Activated CD4-positive, alpha-beta T cell treated with anti-CD3 and anti-CD28 coated beads, Interleukin-2, amount 50 U/mL, for 4 hours (primary cell): ENCODE data around the gene PPARA.
"Not testable (repeated sequence)": the region's sequence is repeated elsewhere in the genome, so short reads cannot be mapped to it uniquely, and the experiment has no call there.

Experiments
- DNase-seq, 2 experiments: peaks; one replicate each; pipeline ENCODE4 v3.0.0-alpha.2; 2020

The PPARA gene

GRCh38 chr22:46250783-46251125, 100.4 kb downstream of the PPARA start:
- DNase-seq = no peak

- no peak for DNase-seq
These were observed 100.9 kb downstream of the PPARA start for GRCh38 chr22:46251266-46251665.

GRCh38 chr22:46251816-46252380, 101.6 kb downstream of the PPARA start:
- no peak for DNase-seq

GRCh38 chr22:46256358-46256958, 106.1 kb downstream of the PPARA start:
- DNase-seq = no peak

GRCh38 chr22:46259374-46259773, 109.0 kb downstream of the PPARA start:
- DNase-seq = no peak

GRCh38 chr22:46260038-46260437, 109.7 kb downstream of the PPARA start:
- DNase-seq = no peak

GRCh38 chr22:46262449-46263215, 112.3 kb downstream of the PPARA start:
- no peak for DNase-seq

GRCh38 chr22:46263216-46263590, 112.9 kb downstream of the PPARA start, which contains the start of gene PKDREJ:
Gene PKDREJ, minus strand, starts transcription at chr22:46263343. Its CDS starts 21 bp downstream, at chr22:46263322.
- no peak for DNase-seq

GRCh38 chr22:46264520-46264919, 114.2 kb downstream of the PPARA start:
- not testable (repeated sequence) for DNase-seq

- DNase-seq = not testable (repeated sequence)
These were observed 115.3 kb downstream of the PPARA start for GRCh38 chr22:46265627-46266026.

GRCh38 chr22:46267431-46268279, 117.3 kb downstream of the PPARA start, which contains the start of gene TTC38:
Gene TTC38, plus strand, starts transcription at chr22:46268008. Its CDS starts 32 bp downstream, at chr22:46268040.
- peak; percentile 12 to 13 for DNase-seq

- DNase-seq = no peak
These were observed 119.2 kb downstream of the PPARA start for GRCh38 chr22:46269564-46269963.

- DNase-seq = no peak
These were observed 121.9 kb downstream of the PPARA start for GRCh38 chr22:46272196-46272595.

- DNase-seq = no peak
These were observed 122.6 kb downstream of the PPARA start for GRCh38 chr22:46272762-46273431.

GRCh38 chr22:46273432-46274148, 123.3 kb downstream of the PPARA start:
- no peak for DNase-seq

GRCh38 chr22:46274381-46274780, 124.1 kb downstream of the PPARA start:
- no peak for DNase-seq

- no peak for DNase-seq
These were observed 125.3 kb downstream of the PPARA start for GRCh38 chr22:46275455-46276122.

- no peak for DNase-seq
These were observed 126.2 kb downstream of the PPARA start for GRCh38 chr22:46276563-46276962.

GRCh38 chr22:46278656-46279645, 128.6 kb downstream of the PPARA start:
- DNase-seq = no peak
